CD4-positive, alpha-beta T cell treated with Interleukin-15 for 4 hours (primary cell): Measurements from ENCODE around the gene SPTB.

Source experiments
- DNase-seq: peaks from one replicate; pipeline ENCODE4 v3.0.0-alpha.2; 2020; ENCODE audit warnings: low spot score

SPTB gene

GRCh38 chr14:64850369-64851137, 29.2 kb downstream of the SPTB start:
- DNase-seq = no peak

GRCh38 chr14:64849940-64850339, 29.8 kb downstream of the SPTB start:
- no peak for DNase-seq

- no peak for DNase-seq
These were observed 31.5 kb downstream of the SPTB start for GRCh38 chr14:64848239-64848638.

GRCh38 chr14:64846319-64846718, 33.4 kb downstream of the SPTB start:
- DNase-seq = no peak

GRCh38 chr14:64845878-64846277, 33.8 kb downstream of the SPTB start:
- DNase-seq = no peak

- no peak for DNase-seq
These were observed 34.7 kb downstream of the SPTB start for GRCh38 chr14:64844969-64845536.

GRCh38 chr14:64844272-64844671, 35.4 kb downstream of the SPTB start:
- no peak for DNase-seq

GRCh38 chr14:64843548-64843947, 36.2 kb downstream of the SPTB start:
- DNase-seq = no peak

GRCh38 chr14:64841772-64842750, 37.6 kb downstream of the SPTB start:
- DNase-seq = no peak

- no peak for DNase-seq
These were observed 38.5 kb downstream of the SPTB start for GRCh38 chr14:64841121-64841651.

GRCh38 chr14:64838656-64839055, 41.1 kb downstream of the SPTB start:
- DNase-seq = no peak

GRCh38 chr14:64835431-64835830, 44.3 kb downstream of the SPTB start:
- DNase-seq = no peak

GRCh38 chr14:64834965-64835364, 44.7 kb downstream of the SPTB start:
- no peak for DNase-seq

- no peak for DNase-seq
These were observed 48.3 kb downstream of the SPTB start for GRCh38 chr14:64831419-64831818.

- DNase-seq = no peak
These were observed 48.7 kb downstream of the SPTB start for GRCh38 chr14:64830961-64831360.

GRCh38 chr14:64828071-64828470, 51.6 kb downstream of the SPTB start:
- no peak for DNase-seq

- no peak for DNase-seq
These were observed 52.9 kb downstream of the SPTB start for GRCh38 chr14:64826845-64827244.

- DNase-seq = no peak
These were observed 53.4 kb downstream of the SPTB start for GRCh38 chr14:64826333-64826732.

- no peak for DNase-seq
These were observed 54.2 kb downstream of the SPTB start for GRCh38 chr14:64825509-64825908.

GRCh38 chr14:64825006-64825405, 54.7 kb downstream of the SPTB start:
- DNase-seq = no peak

GRCh38 chr14:64824471-64824870, 55.2 kb downstream of the SPTB start:
- no peak for DNase-seq

- DNase-seq = peak; percentile 58
These were observed 56.3 kb downstream of the SPTB start for GRCh38 chr14:64823305-64823861.
